Duodenal mucosa (tissue), 2 donors: ENCODE results near the gene CEACAM16.
A peak's percentile ranks its signal among the peaks of the same experiment; 100 is the strongest.

Experiments used
- H3K27ac ChIP-seq: one replicate; pipeline ENCODE4 v1.7.0; 2013; ENCODE audit warnings: low read depth, low read length
- H3K27me3 ChIP-seq, 2 donors: one replicate each; pipeline ENCODE4 v1.7.0; 2013; ENCODE audit warnings: low read length in 2 of 2, control low read depth in 1 of 2; ENCODE audit not compliant: insufficient read depth in 2 of 2, control insufficient read depth in 1 of 2
- H3K36me3 ChIP-seq, 2 donors: one replicate each; pipeline ENCODE4 v1.7.0; 2013; ENCODE audit warnings: low read length in 2 of 2, control low read depth in 1 of 2; ENCODE audit not compliant: insufficient read depth in 2 of 2, control insufficient read depth in 1 of 2
- H3K4me1 ChIP-seq, 2 donors: one replicate each; pipeline ENCODE4 v1.7.0; 2013; ENCODE audit warnings: low read length in 2 of 2, control low read depth in 1 of 2; ENCODE audit not compliant: insufficient read depth in 2 of 2, control insufficient read depth in 1 of 2
- H3K4me3 ChIP-seq, 2 donors: one replicate each; pipeline ENCODE4 v1.7.0; 2013; ENCODE audit warnings: low read length in 2 of 2, low read depth in 1 of 2
- H3K9ac ChIP-seq, 2 donors: one replicate each; pipeline ENCODE4 v1.7.0; 2013; ENCODE audit warnings: low read length in 2 of 2, low read depth in 1 of 2
- H3K9me3 ChIP-seq, 2 donors: one replicate each; pipeline ENCODE4 v1.7.0; 2013; ENCODE audit warnings: low read length in 2 of 2, control low read depth in 1 of 2; ENCODE audit not compliant: control insufficient read depth in 1 of 2

Gene CEACAM16

GRCh38 chr19:44687888-44688287 lies 11.1 kb upstream of the CEACAM16 start:
- H3K4me1 ChIP-seq = peaks cover 28 to 31% of the 10 kb centered on the region in 2 donors
- no peaks in the 10 kb centered on the region for H3K36me3 ChIP-seq
- no peaks in the 10 kb centered on the region for H3K27me3 ChIP-seq
- no peak overlapping the region for H3K9ac ChIP-seq
- no peaks in the 10 kb centered on the region for H3K9me3 ChIP-seq
- H3K4me3 ChIP-seq = no peak overlapping the region
- H3K27ac ChIP-seq = no peak overlapping the region

GRCh38 chr19:44689290-44690130 lies 9.4 kb upstream of the CEACAM16 start:
- Histone ChIP-seq H3K9ac (peak overlapping the region in 1 of 2 donors; percentile 4), H3K27me3 (no peaks in the 10 kb centered on the region), H3K4me1 (peaks cover 30 to 34% of the 10 kb centered on the region in 2 donors), H3K27ac (no peak overlapping the region), H3K9me3 (no peaks in the 10 kb centered on the region), H3K36me3 (no peaks in the 10 kb centered on the region), H3K4me3 (no peak overlapping the region)

- Histone ChIP-seq H3K4me3 (no peak overlapping the region), H3K27me3 (no peaks in the 10 kb centered on the region), H3K9me3 (no peaks in the 10 kb centered on the region), H3K4me1 (peaks cover 28 to 31% of the 10 kb centered on the region in 2 donors), H3K36me3 (no peaks in the 10 kb centered on the region), H3K9ac (no peak overlapping the region), H3K27ac (no peak overlapping the region)
Measured at GRCh38 chr19:44690131-44690440, 8.9 kb upstream of the CEACAM16 start.

GRCh38 chr19:44692379-44692721 lies 6.6 kb upstream of the CEACAM16 start:
- peak overlapping the region in 1 of 2 donors; percentile 25 for H3K9ac ChIP-seq
- H3K27ac ChIP-seq = peak overlapping the region; percentile 66
- H3K4me1 ChIP-seq = peaks cover 31% of the 10 kb centered on the region in 2 donors
- H3K36me3 ChIP-seq = no peaks in the 10 kb centered on the region
- no peaks in the 10 kb centered on the region for H3K27me3 ChIP-seq
- H3K9me3 ChIP-seq = no peaks in the 10 kb centered on the region
- peak overlapping the region in 1 of 2 donors; percentile 40 for H3K4me3 ChIP-seq

GRCh38 chr19:44694184-44694579 lies 4.8 kb upstream of the CEACAM16 start:
- Histone ChIP-seq H3K4me3 (no peak overlapping the region), H3K4me1 (peaks cover 32 to 40% of the 10 kb centered on the region in 2 donors), H3K27me3 (no peaks in the 10 kb centered on the region), H3K36me3 (no peaks in the 10 kb centered on the region), H3K9ac (peak overlapping the region; percentile 32 to 48), H3K9me3 (no peaks in the 10 kb centered on the region), H3K27ac (peak overlapping the region; percentile 51)

GRCh38 chr19:44696939-44697669 lies 1.8 kb upstream of the CEACAM16 start:
- H3K9ac ChIP-seq = no peak overlapping the region
- H3K4me1 ChIP-seq = peaks cover 19 to 26% of the 10 kb centered on the region in 2 donors
- no peaks in the 10 kb centered on the region for H3K36me3 ChIP-seq
- H3K27me3 ChIP-seq = no peaks in the 10 kb centered on the region
- H3K27ac ChIP-seq = no peak overlapping the region
- H3K4me3 ChIP-seq = no peak overlapping the region
- H3K9me3 ChIP-seq = no peaks in the 10 kb centered on the region

- Histone ChIP-seq H3K9me3 (no peaks in the 10 kb centered on the region), H3K36me3 (no peaks in the 10 kb centered on the region), H3K27me3 (no peaks in the 10 kb centered on the region), H3K4me1 (peaks cover 17 to 21% of the 10 kb centered on the region in 2 donors), H3K4me3 (no peak overlapping the region), H3K27ac (no peak overlapping the region), H3K9ac (no peak overlapping the region)
Measured at GRCh38 chr19:44697670-44698034, 1.3 kb upstream of the CEACAM16 start.

GRCh38 chr19:44700547-44700946 lies 1.6 kb downstream of the CEACAM16 start:
- Histone ChIP-seq H3K27me3 (no peaks in the 10 kb centered on the region), H3K4me1 (peaks cover 10 to 11% of the 10 kb centered on the region in 2 donors), H3K36me3 (no peaks in the 10 kb centered on the region), H3K27ac (no peak overlapping the region), H3K9ac (no peak overlapping the region), H3K9me3 (no peaks in the 10 kb centered on the region), H3K4me3 (no peak overlapping the region)

GRCh38 chr19:44701228-44701627 lies 2.3 kb downstream of the CEACAM16 start:
- H3K4me3 ChIP-seq = no peak overlapping the region
- H3K36me3 ChIP-seq = no peaks in the 10 kb centered on the region
- H3K27ac ChIP-seq = no peak overlapping the region
- no peak overlapping the region for H3K9ac ChIP-seq
- H3K4me1 ChIP-seq = peaks cover 10 to 11% of the 10 kb centered on the region in 2 donors
- H3K9me3 ChIP-seq = no peaks in the 10 kb centered on the region
- no peaks in the 10 kb centered on the region for H3K27me3 ChIP-seq

GRCh38 chr19:44702551-44703176 lies 3.7 kb downstream of the CEACAM16 start:
- Histone ChIP-seq H3K4me3 (no peak overlapping the region), H3K9ac (no peak overlapping the region), H3K9me3 (no peaks in the 10 kb centered on the region), H3K36me3 (no peaks in the 10 kb centered on the region), H3K4me1 (peaks cover 7 to 9% of the 10 kb centered on the region in 2 donors), H3K27me3 (no peaks in the 10 kb centered on the region), H3K27ac (no peak overlapping the region)
